SK-N-SH treated with all-trans-retinoic acid at 6 μM for 48 hours (cell line): Measurements from ENCODE around the gene CDT1.
"Not testable (repeated sequence)": the region's sequence is repeated elsewhere in the genome, so short reads cannot be mapped to it uniquely, and the experiment has no call there.

Experiments
- ATAC-seq: fragments of 200-7000 bp; cut with Tn5 transposase; 3 replicates; pipeline ENCODE4 v1.9.1; 2020; ENCODE audit warnings: mild to moderate bottlenecking, moderate library complexity
- BACH2 ChIP-seq: fragments of 250-450 bp; sonication (Bioruptor Pico); IDR thresholded peaks from 2 replicates; pipeline ENCODE4 v1.9.0; 2021; ENCODE audit warnings: mild to moderate bottlenecking, borderline replicate concordance
- CREB5 ChIP-seq: fragments of 250-450 bp; sonication (Bioruptor Pico); IDR thresholded peaks from 2 replicates; pipeline ENCODE4 v1.5.1; 2020; ENCODE audit warnings: low read depth, mild to moderate bottlenecking, moderate library complexity
- CSDC2 ChIP-seq: fragments of 250-450 bp; sonication (Bioruptor Pico); IDR thresholded peaks from 2 replicates; pipeline ENCODE4 v1.5.0; 2020; ENCODE audit warnings: mild to moderate bottlenecking, moderate library complexity
- CSRNP3 ChIP-seq: fragments of 250-450 bp; sonication (Bioruptor Pico); IDR thresholded peaks from 2 replicates; pipeline ENCODE4 v1.5.1; 2021; ENCODE audit warnings: mild to moderate bottlenecking, moderate library complexity
- ESRRG ChIP-seq: fragments of 250-450 bp; sonication (Bioruptor Pico); IDR thresholded peaks from 2 replicates; pipeline ENCODE4 v1.6.1; 2021; ENCODE audit warnings: mild to moderate bottlenecking
- GLIS3 ChIP-seq: fragments of 250-450 bp; sonication (Bioruptor Pico); IDR thresholded peaks from 2 replicates; pipeline ENCODE4 v1.5.0; 2020; ENCODE audit warnings: mild to moderate bottlenecking, moderate library complexity
- ISL1 ChIP-seq: fragments of 250-450 bp; sonication (Bioruptor Pico); IDR thresholded peaks from 2 replicates; pipeline ENCODE4 v2.1.2; 2022; ENCODE audit warnings: mild to moderate bottlenecking, moderate library complexity
- PATZ1 ChIP-seq: fragments of 250-450 bp; sonication (Bioruptor Pico); IDR thresholded peaks from 2 replicates; pipeline ENCODE4 v1.8.0; 2020; ENCODE audit warnings: mild to moderate bottlenecking, moderate library complexity, borderline replicate concordance
- POU6F1 ChIP-seq: fragments of 250-450 bp; sonication (Bioruptor Pico); IDR thresholded peaks from 2 replicates; pipeline ENCODE4 v1.8.0; 2021; ENCODE audit warnings: low read depth, mild to moderate bottlenecking, moderate library complexity, borderline replicate concordance
- RARB ChIP-seq: fragments of 250-450 bp; sonication (Bioruptor Pico); IDR thresholded peaks from 2 replicates; pipeline ENCODE4 v1.8.0; 2021; ENCODE audit warnings: mild to moderate bottlenecking, moderate library complexity
- SNAI2 ChIP-seq: fragments of 250-450 bp; sonication (Bioruptor Pico); IDR thresholded peaks from 2 replicates; pipeline ENCODE4 v1.5.0; 2020; ENCODE audit warnings: mild to moderate bottlenecking, moderate library complexity
- TCF4 ChIP-seq: fragments of 250-450 bp; sonication (Bioruptor Pico); IDR thresholded peaks from 2 replicates; pipeline ENCODE4 v1.8.0; 2021; ENCODE audit warnings: mild to moderate bottlenecking, moderate library complexity, borderline replicate concordance
- TOX ChIP-seq: fragments of 250-450 bp; sonication (Bioruptor Pico); IDR thresholded peaks from 2 replicates; pipeline ENCODE4 v1.8.0; 2021; ENCODE audit warnings: mild to moderate bottlenecking, moderate library complexity, borderline replicate concordance
- ZC3H10 ChIP-seq: fragments of 250-450 bp; sonication (Bioruptor Pico); IDR thresholded peaks from 2 replicates; pipeline ENCODE4 v1.5.1; 2021; ENCODE audit warnings: mild to moderate bottlenecking, moderate library complexity
- ZFP30 ChIP-seq: fragments of 450-650 bp; formaldehyde crosslinking; IDR thresholded peaks from 2 replicates; pipeline ENCODE4 v1.5.0; 2022; ENCODE audit warnings: mild to moderate bottlenecking, moderate library complexity
- ZNF565 ChIP-seq: fragments of 450-650 bp; formaldehyde crosslinking; conservative IDR thresholded peaks from 2 replicates; pipeline ENCODE4 v1.5.0; 2020; ENCODE audit warnings: low read depth, mild to moderate bottlenecking, moderate library complexity
- ZNF70 ChIP-seq: fragments of 450-650 bp; formaldehyde crosslinking; IDR thresholded peaks from 2 replicates; pipeline ENCODE4 v1.5.0; 2020; ENCODE audit warnings: mild to moderate bottlenecking, moderate library complexity
- ZNF8 ChIP-seq: fragments of 450-650 bp; formaldehyde crosslinking; IDR thresholded peaks from 2 replicates; pipeline ENCODE4 v1.5.0; 2020; ENCODE audit warnings: mild to moderate bottlenecking, moderate library complexity
- TF ChIP-seq, protein P1 (sequence below): fragments of 250-450 bp; sonication (Bioruptor Pico); IDR thresholded peaks from 2 replicates; pipeline ENCODE4 v1.5.0; 2020; ENCODE audit warnings: mild to moderate bottlenecking, moderate library complexity

CDT1 gene

GRCh38 chr16:88820385-88821025, 16.9 kb downstream of the CDT1 start (continued):
- TF ChIP-seq ZNF8 (CRISPR knock-in tag) (no peak), POU6F1 (CRISPR knock-in tag) (no peak), RARB (CRISPR knock-in tag) (no peak), TCF4 (no peak)

DNA sequence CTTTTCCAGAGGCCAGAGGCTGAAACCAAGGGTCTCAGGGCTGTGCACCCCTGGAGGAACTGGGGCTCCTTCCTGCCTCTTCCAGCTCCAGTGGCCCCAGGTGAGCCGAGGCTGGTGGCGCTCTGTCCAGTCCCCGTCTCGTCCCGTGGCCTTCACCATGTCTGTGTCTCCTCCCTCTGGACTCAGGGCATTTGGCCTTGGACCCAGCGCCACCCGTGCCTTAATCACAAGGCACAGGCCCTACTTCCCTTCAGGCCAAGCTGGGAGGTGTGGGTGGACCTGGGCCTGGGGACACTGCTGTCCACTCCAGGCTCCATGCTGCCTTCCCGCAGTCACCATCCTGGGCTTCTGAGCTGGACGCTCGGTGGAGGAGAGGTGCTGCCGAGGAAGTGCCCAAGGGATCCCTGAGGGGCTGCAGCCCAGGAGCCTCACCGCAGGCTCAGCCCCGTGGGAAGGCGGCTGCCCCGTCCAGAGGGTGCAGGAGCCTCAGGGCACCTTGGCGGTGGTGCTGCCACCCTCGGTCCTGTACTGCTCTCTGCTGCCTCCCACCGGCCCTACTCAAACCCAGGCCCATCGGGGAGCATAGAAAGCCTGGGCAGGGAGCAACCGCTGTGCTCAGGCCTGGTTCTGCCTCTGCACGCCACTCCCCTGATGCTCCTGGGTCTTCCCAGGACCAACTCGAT, 17.7 kb downstream of the CDT1 start:
- ATAC-seq, result no peak
- TF ChIP-seq CSDC2 (CRISPR knock-in tag), result no peak
- no peak for TF ChIP-seq ZNF565
- TF ChIP-seq CREB5 (CRISPR knock-in tag), result no peak
- no peak for TF ChIP-seq TOX

GRCh38 chr16:88822281-88823040, 18.9 kb downstream of the CDT1 start:
- TF ChIP-seq PATZ1 (CRISPR knock-in tag) (no peak), TCF4 (no peak), ESRRG (no peak), GLIS3 (CRISPR knock-in tag) (no peak), TOX (no peak), CSDC2 (CRISPR knock-in tag) (no peak), ZNF70 (CRISPR knock-in tag) (no peak), CREB5 (CRISPR knock-in tag) (no peak), ZNF565 (no peak), ZFP30 (CRISPR knock-in tag) (no peak), BACH2 (CRISPR knock-in tag) (no peak), ZNF8 (CRISPR knock-in tag) (no peak), POU6F1 (CRISPR knock-in tag) (no peak), SNAI2 (no peak), CSRNP3 (CRISPR knock-in tag) (no peak), ISL1 (CRISPR knock-in tag) (no peak), ZC3H10 (CRISPR knock-in tag) (no peak)
- TF ChIP-seq, protein P1, sequence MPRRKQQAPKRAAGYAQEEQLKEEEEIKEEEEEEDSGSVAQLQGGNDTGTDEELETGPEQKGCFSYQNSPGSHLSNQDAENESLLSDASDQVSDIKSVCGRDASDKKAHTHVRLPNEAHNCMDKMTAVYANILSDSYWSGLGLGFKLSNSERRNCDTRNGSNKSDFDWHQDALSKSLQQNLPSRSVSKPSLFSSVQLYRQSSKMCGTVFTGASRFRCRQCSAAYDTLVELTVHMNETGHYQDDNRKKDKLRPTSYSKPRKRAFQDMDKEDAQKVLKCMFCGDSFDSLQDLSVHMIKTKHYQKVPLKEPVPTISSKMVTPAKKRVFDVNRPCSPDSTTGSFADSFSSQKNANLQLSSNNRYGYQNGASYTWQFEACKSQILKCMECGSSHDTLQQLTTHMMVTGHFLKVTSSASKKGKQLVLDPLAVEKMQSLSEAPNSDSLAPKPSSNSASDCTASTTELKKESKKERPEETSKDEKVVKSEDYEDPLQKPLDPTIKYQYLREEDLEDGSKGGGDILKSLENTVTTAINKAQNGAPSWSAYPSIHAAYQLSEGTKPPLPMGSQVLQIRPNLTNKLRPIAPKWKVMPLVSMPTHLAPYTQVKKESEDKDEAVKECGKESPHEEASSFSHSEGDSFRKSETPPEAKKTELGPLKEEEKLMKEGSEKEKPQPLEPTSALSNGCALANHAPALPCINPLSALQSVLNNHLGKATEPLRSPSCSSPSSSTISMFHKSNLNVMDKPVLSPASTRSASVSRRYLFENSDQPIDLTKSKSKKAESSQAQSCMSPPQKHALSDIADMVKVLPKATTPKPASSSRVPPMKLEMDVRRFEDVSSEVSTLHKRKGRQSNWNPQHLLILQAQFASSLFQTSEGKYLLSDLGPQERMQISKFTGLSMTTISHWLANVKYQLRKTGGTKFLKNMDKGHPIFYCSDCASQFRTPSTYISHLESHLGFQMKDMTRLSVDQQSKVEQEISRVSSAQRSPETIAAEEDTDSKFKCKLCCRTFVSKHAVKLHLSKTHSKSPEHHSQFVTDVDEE (CRISPR knock-in tag), result no peak
- TF ChIP-seq, all 23 proteins: peak for 0
- ATAC-seq, result no peak

- ATAC-seq, result not testable (repeated sequence)
Measured at GRCh38 chr16:88823646-88824045, 20.1 kb downstream of the CDT1 start.
